Endothelial cell of umbilical vein (primary cell): ENCODE results near the gene CUX1.

ENCODE experiments used
- CTCF ChIP-seq, 2 donors: IDR thresholded peaks; 1 replicate in 1 of 2; 2 replicates in 1 of 2; pipeline ENCODE4 v1.5.1; 2011; ENCODE audit warnings: low read length in 2 of 2, mild to moderate bottlenecking in 2 of 2, moderate library complexity in 2 of 2, control low read depth in 1 of 2, inconsistent platforms in 1 of 2, low read depth in 1 of 2; ENCODE audit not compliant: insufficient read depth in 1 of 2; ENCODE audit errors: extremely low read depth in 1 of 2
- EZH2 ChIP-seq: IDR thresholded peaks from 2 replicates; pipeline ENCODE4 v1.6.1; 2012; ENCODE audit warnings: borderline replicate concordance, low read depth, mild to moderate bottlenecking, moderate library complexity, low read length, inconsistent platforms; ENCODE audit not compliant: severe bottlenecking
- FOS ChIP-seq: IDR thresholded peaks from 2 replicates; pipeline ENCODE4 v1.6.1; 2011; ENCODE audit warnings: mild to moderate bottlenecking, low read length, moderate library complexity, borderline replicate concordance; ENCODE audit not compliant: insufficient read depth
- JUN ChIP-seq: IDR thresholded peaks from 2 replicates; pipeline ENCODE4 v1.6.1; 2011; ENCODE audit warnings: borderline replicate concordance, low read depth; ENCODE audit not compliant: insufficient read length, insufficient read depth
- POLR2A ChIP-seq: IDR thresholded peaks from 2 replicates; pipeline ENCODE4 v1.6.1; 2012; ENCODE audit warnings: low read depth, mild to moderate bottlenecking, control low read depth, low read length
- POLR2AphosphoS5 ChIP-seq: IDR thresholded peaks from 2 replicates; pipeline ENCODE4 v1.6.1; 2012; ENCODE audit warnings: low read depth, mild to moderate bottlenecking, control low read depth, low read length, moderate library complexity; ENCODE audit not compliant: insufficient read depth
- TF ChIP-seq, protein P1 (sequence below): IDR thresholded peaks from 2 replicates; pipeline ENCODE4 v1.6.1; 2011; ENCODE audit not compliant: insufficient read depth, insufficient read length

DNA sequence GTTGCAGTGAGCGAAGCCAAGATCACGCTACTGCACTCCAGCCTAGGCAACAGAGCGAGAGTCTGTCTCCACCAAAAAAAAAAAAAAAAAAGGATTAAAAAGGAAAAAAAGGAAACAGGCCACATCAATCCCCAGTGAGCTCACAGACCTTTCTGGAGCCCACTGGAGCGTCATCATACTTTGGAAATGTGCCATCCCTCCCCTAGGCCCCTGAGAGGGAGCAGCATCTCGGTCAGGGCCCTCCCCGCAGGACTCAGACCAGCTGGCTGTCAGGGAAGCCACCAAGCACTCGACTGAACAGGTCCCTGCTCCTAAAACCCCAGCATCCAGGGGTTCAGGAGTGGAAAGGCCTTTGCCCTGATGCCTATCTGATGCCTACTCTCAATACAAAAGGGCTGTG is 371.3 kb downstream of the CUX1 start:
- no peak for TF ChIP-seq EZH2
- no peak for TF ChIP-seq CTCF (IDR thresholded peaks at IDR 0.05; ENCODE audit: extremely low read depth in 1 of 2, insufficient read depth in 1 of 2, low read depth in 1 of 2, low read length in 2 of 2)
- no peak for TF ChIP-seq POLR2AphosphoS5
- no peak for TF ChIP-seq POLR2A
- no peak for TF ChIP-seq FOS
- TF ChIP-seq, protein P1, sequence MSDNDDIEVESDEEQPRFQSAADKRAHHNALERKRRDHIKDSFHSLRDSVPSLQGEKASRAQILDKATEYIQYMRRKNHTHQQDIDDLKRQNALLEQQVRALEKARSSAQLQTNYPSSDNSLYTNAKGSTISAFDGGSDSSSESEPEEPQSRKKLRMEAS: no peak
- no peak for TF ChIP-seq JUN
